HG03558 (cell line): ENCODE results near the gene SDR9C7.
"Not testable (repeated sequence)": the region's sequence is repeated elsewhere in the genome, so short reads cannot be mapped to it uniquely, and the experiment has no call there.

Experiments used
- ATAC-seq: cut with Tn5 transposase; IDR thresholded peaks from one replicate; pipeline ENCODE4 v1.9.1; 2021; ENCODE audit warnings: moderate number of reproducible peaks; ENCODE audit not compliant: unreplicated experiment; ENCODE audit errors: extremely low read depth

SDR9C7 gene

DNA sequence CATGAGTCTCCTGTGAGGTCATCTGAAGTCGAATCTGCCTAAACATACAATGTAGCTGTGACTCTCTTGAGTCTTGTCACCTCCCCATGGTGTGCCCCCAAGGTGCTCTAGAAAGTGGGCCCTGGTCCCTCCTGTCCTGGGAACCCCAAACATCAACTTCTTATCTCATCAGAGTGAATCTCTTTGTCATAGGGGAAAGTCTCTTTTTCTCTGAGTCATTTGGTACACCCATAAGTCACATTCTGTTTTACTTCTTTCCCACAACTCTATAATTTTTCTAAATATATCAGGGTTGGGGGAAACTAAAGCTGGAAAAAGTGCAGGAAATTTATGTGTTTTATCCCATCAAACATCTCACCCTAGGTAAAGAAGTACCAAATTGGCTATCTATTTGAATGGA lies 12.9 kb downstream of the SDR9C7 start:
- ATAC-seq, result no peak

DNA sequence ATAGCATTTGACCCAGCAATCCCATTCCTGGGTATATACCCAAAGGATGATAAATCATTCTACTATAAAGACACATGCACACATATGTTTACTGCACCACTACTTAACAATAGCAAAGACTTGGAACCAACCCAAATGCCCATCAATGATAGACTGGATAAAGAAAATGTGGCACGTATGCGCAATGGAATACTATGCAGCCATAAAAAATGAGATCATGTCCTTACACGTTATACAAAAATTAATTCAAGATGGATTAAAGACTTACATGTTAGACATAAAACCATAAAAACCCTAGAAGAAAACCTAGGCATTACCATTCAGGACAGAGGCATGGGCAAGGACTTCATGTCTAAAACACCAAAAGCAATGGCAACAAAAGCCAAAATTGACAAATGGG lies 16.1 kb downstream of the SDR9C7 start:
- not testable (repeated sequence) for ATAC-seq

- no peak for ATAC-seq
Observed at GRCh38 chr12:56916996-56917333, 17.2 kb downstream of the SDR9C7 start.

DNA sequence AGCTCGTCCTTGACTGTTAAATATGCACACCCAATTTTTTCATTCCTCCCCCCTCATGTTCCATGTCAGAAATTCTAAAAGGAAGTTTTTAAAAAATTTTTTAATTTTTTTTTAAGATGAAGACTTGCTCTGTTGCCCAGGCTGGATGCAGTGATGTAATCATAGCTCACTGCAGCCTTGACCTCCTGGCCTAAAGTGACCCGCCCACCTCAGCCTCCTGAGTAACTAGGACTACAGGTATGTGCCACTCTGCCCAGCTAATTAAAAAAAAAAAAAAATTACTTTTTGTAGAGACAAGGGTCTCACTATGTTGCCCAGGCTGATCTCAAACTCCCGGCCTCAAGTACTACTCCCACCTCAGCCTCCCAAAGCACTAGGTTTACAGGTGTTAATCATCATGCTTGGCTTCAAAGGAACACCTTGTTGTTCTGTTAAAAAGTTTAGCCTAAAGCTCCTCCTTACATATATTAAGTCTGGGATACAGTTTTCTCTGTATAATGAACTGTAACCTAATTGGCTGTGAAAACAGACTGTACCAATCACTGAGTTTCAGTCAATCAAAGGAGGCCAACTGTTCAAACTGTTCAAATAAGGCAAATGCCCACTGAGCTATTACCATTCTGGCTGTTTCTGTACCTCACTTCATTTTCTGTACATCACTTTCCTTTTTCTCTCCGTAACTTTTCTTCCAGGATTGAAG lies 17.8 kb downstream of the SDR9C7 start:
- no peak for ATAC-seq

- no peak for ATAC-seq
Observed at GRCh38 chr12:56914724-56915123, 19.5 kb downstream of the SDR9C7 start.

DNA sequence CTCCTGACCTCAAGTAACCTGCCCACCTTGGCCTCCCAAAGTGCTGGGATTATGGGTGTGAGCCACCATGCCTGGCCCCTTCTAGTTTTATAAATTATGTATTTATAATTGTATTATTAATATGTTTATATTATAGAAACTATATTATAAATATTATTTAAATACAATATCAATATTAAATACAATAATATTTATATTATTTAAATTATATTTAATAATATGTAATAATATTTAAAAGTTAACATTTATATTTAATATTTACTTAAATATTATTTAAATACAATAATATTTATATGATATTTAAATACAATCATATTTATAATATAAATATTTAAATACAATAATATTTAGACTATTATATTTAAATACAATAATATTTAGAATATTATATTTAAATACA lies 20.0 kb downstream of the SDR9C7 start:
- ATAC-seq, result no peak

- ATAC-seq, result not testable (repeated sequence)
Observed at GRCh38 chr12:56909403-56909802, 24.8 kb downstream of the SDR9C7 start.

DNA sequence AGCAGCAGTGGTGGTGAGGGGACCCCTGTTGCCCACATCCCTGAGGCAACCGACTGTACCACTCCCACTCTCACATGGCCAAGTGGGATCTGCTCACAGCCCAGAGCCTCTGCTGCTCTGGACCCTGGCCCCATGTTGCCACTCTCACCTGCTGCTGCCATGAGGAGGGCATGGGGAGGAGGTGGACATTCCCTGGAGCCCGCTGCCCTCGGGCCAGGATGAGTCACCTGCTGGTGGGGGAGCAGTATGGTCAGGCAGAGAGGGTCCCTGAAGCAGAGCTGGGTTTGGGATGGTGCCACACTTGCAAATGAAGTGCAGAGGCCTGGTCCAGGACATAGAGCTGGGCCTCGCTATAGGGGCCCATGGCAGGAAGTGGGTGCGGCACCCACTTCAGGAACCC lies 26.1 kb downstream of the SDR9C7 start:
- ATAC-seq, result no peak

DNA sequence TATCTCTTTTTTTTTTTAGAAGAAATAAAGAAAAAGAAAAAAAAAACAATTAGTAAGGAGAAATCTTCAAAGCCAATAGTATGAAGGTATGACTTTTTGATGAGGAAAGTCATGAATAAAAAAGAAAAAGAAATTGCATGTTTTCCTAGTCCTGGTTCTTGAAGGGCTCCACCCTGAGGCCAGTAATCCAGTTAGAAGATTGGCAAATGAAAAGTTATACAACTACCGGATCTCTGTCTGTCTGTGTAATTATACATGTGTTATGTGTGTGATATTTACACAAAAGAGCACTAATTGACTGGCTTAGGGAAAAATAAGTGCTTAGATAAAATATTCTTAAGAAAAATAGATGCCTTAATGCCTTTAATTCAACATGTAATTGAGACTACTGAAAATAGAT lies 28.4 kb downstream of the SDR9C7 start:
- no peak for ATAC-seq

DNA sequence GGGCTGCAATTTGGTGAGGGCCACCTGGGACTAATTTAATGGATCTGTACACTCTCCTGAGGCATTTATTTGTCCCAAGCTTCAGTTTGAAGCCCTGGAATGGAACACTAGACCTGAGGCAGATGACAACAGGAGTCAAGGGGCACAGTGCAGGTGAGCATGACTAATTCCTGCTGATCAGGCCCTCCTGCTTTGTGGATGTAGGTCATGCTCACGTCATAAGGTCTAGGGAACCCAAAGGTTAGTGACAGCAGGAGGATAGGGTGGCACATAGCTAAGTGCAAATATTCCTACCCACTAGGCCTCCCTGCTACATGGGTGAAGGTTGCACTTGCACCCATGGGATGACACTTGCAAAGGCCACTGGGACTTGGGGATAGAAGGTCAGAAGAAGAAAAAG lies 30.8 kb downstream of the SDR9C7 start:
- no peak for ATAC-seq

GRCh38 chr12:56901313-56901712 lies 32.9 kb downstream of the SDR9C7 start:
- ATAC-seq, result not testable (repeated sequence)

GRCh38 chr12:56900583-56900982 lies 33.6 kb downstream of the SDR9C7 start:
- no peak for ATAC-seq

GRCh38 chr12:56898938-56899337 lies 35.3 kb downstream of the SDR9C7 start:
- ATAC-seq, result no peak

DNA sequence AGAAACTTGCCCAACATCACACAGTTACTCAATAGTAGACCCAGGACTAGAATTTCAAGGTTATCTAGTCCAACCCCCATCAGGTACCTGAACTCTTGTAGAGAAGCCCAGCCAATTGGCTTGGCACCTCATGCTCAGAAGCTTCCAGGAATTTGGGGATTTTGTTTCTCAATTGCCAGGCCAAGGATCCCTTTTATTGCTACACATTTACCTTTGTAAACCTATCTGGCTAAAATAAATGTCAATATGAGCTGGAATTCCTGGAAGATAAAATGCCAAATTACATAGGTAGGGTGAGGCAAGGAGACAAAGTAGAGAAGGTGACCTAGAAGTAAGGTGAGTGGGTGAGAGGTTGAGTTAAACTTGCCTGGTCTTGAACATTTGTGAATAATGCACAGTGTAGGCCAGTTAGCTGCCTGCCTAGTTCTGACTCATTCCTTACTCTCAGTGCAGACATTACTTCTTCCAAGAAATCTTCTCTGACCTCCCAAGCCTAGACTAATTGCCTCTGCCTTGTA lies 36.3 kb downstream of the SDR9C7 start:
- ATAC-seq, result no peak

- ATAC-seq, result no peak
Observed at GRCh38 chr12:56896082-56896481, 38.1 kb downstream of the SDR9C7 start.

DNA sequence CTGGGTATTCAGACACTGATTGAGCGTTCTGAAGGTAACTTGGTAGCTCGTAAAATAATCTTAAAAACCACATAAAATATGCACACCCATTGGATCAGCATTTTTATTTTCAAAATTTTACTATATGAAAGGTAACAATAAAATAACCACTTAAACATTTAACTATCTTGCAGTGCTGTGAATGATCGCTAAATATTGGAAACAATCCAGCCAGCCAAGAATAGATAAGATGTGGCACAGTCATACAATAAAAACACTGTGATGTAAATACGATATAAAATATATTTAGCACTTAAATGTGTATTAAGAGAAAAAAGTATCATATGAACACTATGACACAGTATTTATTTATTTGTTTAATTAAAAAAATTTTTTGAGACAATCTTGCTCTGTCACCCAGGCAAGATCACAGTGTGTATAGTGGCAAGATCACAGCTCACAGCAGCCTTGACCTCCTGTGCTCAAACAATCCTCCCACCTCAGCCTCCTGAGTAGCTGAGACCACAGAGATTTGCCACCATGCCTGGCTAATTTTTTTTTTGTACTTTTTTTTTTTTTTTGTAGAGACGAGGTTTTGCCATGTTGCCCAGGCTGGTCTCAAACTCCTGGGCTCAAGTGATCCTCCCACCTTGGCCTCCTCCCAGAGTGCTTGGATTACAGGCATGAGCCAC lies 39.4 kb downstream of the SDR9C7 start:
- no peak for ATAC-seq

DNA sequence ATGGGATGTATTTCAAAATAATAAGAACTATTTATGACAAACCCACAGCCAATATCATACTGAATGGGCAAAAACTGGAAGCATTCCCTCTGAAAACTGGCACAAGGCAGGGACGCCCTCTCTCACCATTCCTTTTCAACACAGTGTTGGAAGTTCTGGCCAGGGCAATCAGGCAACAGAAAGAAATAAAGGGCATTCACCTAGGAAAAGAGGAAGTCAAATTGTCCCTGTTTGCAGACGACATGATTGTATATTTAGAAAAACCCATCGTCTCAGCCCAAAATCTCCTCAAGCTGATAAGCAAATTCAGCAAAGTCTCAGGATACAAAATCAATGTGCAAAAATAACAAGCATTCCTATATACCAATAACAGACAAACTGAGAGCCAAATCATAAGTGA lies 42.3 kb downstream of the SDR9C7 start:
- not testable (repeated sequence) for ATAC-seq

DNA sequence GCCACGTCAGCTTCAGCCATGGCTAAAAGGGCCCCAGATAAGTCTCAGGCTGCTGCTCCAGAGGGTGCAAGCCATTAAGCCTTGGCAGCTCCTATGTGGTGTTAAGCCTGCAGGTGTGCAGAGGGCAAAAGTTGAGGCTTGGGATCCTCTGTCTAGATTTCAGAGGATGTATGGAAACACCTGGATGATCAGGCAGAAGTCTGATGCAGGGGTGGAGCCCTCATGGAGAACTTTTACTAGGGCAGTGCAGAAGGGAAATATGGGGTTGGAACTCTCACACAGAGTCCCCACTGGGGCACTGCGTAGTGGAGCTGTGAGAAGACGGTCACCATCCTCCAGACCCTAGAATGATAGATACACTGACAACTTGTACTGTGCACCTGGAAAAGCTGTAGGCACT lies 47.9 kb downstream of the SDR9C7 start:
- ATAC-seq, result no peak

- ATAC-seq, result no peak
Observed at GRCh38 chr12:56885316-56885715, 48.9 kb downstream of the SDR9C7 start.

GRCh38 chr12:56884421-56884820 lies 49.8 kb downstream of the SDR9C7 start:
- ATAC-seq, result no peak

DNA sequence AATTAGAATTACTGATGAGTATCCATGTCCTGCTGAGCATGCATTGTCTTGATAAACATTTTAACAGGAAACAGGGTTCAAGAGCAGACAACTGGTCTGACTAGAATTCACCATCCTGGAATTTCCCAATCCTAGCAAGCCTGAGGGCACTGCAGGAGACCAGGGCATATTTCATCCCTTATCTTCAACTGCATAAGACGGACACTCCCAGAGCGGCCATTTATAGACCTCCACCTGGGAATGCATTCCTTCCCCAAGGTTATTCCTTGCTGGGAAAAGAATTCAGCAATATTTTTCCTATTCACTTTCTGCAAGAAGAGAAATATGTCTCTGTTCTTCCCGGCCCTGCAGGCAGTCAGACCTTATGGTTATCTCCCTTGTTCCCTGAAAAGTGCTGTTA lies 51.8 kb downstream of the SDR9C7 start:
- ATAC-seq, result not testable (repeated sequence)
